DND-41 (cell line): ENCODE data around the gene LRRC14B.

Experiments
- CTCF ChIP-seq: IDR thresholded peaks from 2 replicates; pipeline ENCODE4 v1.5.1; 2012; ENCODE audit warnings: borderline replicate concordance, low read length, moderate library complexity, mild to moderate bottlenecking; ENCODE audit not compliant: poor library complexity, severe bottlenecking; ENCODE audit errors: extremely low read depth
- EZH2 ChIP-seq: IDR thresholded peaks from 3 replicates; pipeline ENCODE4 v1.6.1; 2012; ENCODE audit warnings: borderline replicate concordance, low read depth, mild to moderate bottlenecking, moderate library complexity, low read length, inconsistent platforms; ENCODE audit not compliant: severe bottlenecking

DNA sequence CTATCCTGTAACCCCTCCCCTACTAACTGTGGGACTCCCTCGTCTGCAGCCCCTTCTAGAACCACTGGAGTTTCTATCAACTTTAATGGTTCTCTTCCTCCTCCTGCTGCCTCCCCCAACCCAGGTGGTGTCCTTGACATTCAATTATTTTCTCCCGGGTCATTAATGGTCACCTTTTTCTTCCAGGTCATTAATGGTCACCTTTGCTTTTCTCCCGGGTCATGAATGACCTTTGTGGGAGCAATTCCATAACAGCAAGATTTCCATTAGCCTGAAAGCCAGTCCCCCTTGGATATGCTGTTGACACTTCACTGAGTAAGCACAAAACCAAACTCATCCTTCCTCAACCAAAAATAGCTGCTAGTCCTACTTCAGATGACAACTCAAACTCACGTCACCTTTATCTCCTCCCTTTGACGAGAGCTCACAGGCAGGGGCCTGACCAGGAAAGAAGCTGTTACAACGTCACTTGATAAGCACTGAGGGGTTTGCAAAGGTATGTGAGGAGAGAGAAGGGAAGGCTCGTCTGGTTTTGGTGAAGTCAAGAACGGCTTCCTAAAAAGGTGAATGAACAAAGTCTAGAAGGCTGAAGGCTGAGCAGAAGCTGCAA lies 15.7 kb downstream of the LRRC14B start:
- TF ChIP-seq CTCF, result no peak
- TF ChIP-seq EZH2, result no peak
